K562 (cell line): ENCODE results near the gene MPL. TPM values are rescaled to one million over a fixed set of nuclear protein-coding genes. Genes with fewer than 3 reads are reported as not detected.

ENCODE experiments used
- ATAC-seq: fragments of 200-7000 bp; cut with Tn5 transposase; 3 replicates; pipeline ENCODE4 v1.9.1; 2020; ENCODE audit warnings: moderate library complexity
- BruUV-seq: library from RNA; stranded (reverse); fragments of 400-500 nt; replicated peaks from 2 replicates; lab custom pipeline; 2021; lab: Mats Ljungman, UMichigan
- CTCF ChIA-PET: fragments of 300-600 bp; formaldehyde crosslinking; extraction: SDS; loops from one replicate; lab custom pipeline; 2021; ENCODE audit warnings: low intra/inter-chr PET ratio; lab: Yijun Ruan, JAX
- POLR2A ChIA-PET: fragments of 300-600, 350-650 bp; sonication (Branson Sonifier 250); formaldehyde crosslinking; extraction: SDS; loops from one replicate; lab custom pipeline; 2021; ENCODE audit warnings: antibody characterized with exemption, inconsistent platforms; lab: Yijun Ruan, JAX
- DNase-seq, 4 experiments: peaks; one replicate each; pipeline versions ENCODE4 v3.0.0 to v3.0.0-alpha.2; 2011 to 2018; ENCODE audit warnings: low spot score in 3 of 4, mixed read lengths in 3 of 4; ENCODE audit errors: extremely low read depth in 1 of 4
- FAIRE-seq: peaks from 2 replicates; lab custom pipeline; 2011; peaks lifted over from hg19 to GRCh38; lab: Jason Lieb, UNC
- H2AFZ ChIP-seq: 2 replicates; pipeline ENCODE4 v1.6.0; 2011; ENCODE audit warnings: low read depth, low read length, control low read depth, inconsistent platforms
- H3K27ac ChIP-seq: fragments of 200-600 bp; 3 replicates; pipeline ENCODE4 v1.8.0; 2011; ENCODE audit warnings: low read depth, mild to moderate bottlenecking, control low read depth, inconsistent platforms, low read length, moderate library complexity, mixed read lengths; ENCODE audit errors: extremely low read depth
- H3K27me3 ChIP-seq, 2 experiments: fragments of 300-600 bp in 1 of 2; 2 replicates in 1 of 2; 3 replicates in 1 of 2; pipeline versions ENCODE4 v1.6.0 to v1.8.0; 2011; ENCODE audit warnings: inconsistent platforms in 2 of 2, low read length in 2 of 2, mild to moderate bottlenecking in 1 of 2, mixed read lengths in 1 of 2, moderate library complexity in 1 of 2; ENCODE audit not compliant: control insufficient read depth in 2 of 2, insufficient read depth in 2 of 2
- H3K36me3 ChIP-seq: fragments of 300-600 bp; 3 replicates; pipeline ENCODE4 v1.8.0; 2011; ENCODE audit warnings: mild to moderate bottlenecking, low read length, inconsistent platforms; ENCODE audit not compliant: control insufficient read depth, insufficient read depth
- H3K4me1 ChIP-seq, 2 experiments: fragments of 200-600 bp in 1 of 2; replicated peaks in 1 of 2; 2 replicates in 1 of 2; 3 replicates in 1 of 2; pipeline versions ENCODE4 v1.5.1 to v1.8.0; 2011; ENCODE audit warnings: inconsistent platforms in 2 of 2, low read length in 2 of 2, mild to moderate bottlenecking in 1 of 2, mixed read lengths in 1 of 2, moderate library complexity in 1 of 2; ENCODE audit not compliant: control insufficient read depth in 2 of 2, insufficient read depth in 2 of 2
- H3K4me2 ChIP-seq: 2 replicates; pipeline ENCODE4 v1.6.1; 2011; ENCODE audit warnings: low read length, control low read depth, inconsistent platforms, mixed read lengths; ENCODE audit not compliant: insufficient read depth
- H3K4me3 ChIP-seq: fragments of 200-600 bp; sonication (generic), shearing (Covaris generic); 2 replicates; pipeline ENCODE4 v1.5.1; 2016; ENCODE audit warnings: control low read depth, inconsistent platforms
- H3K79me2 ChIP-seq: fragments of 200-600 bp; 3 replicates; pipeline ENCODE4 v1.8.0; 2011; ENCODE audit warnings: low read length, inconsistent platforms; ENCODE audit not compliant: control insufficient read depth, insufficient read depth
- H3K9ac ChIP-seq, 2 experiments: 2 replicates each; pipeline versions ENCODE4 v1.6.0 to v1.6.1; 2011; ENCODE audit warnings: low read depth in 2 of 2, low read length in 2 of 2, control low read depth in 1 of 2, inconsistent platforms in 1 of 2, mild to moderate bottlenecking in 1 of 2, mixed read lengths in 1 of 2; ENCODE audit not compliant: insufficient read depth in 1 of 2
- H3K9me1 ChIP-seq: one replicate; pipeline ENCODE4 v1.6.0; 2011; ENCODE audit warnings: inconsistent platforms, mild to moderate bottlenecking, low read length, moderate library complexity; ENCODE audit not compliant: control insufficient read depth, insufficient read depth
- H3K9me3 ChIP-seq: replicated peaks from 2 replicates; pipeline ENCODE4 v1.5.1; 2011; ENCODE audit warnings: low read depth, low read length, inconsistent platforms; ENCODE audit not compliant: control insufficient read depth, insufficient read depth
- H4K20me1 ChIP-seq: replicated peaks from 2 replicates; pipeline ENCODE4 v1.6.1; 2011; ENCODE audit warnings: low read length, inconsistent platforms, mixed read lengths; ENCODE audit not compliant: control insufficient read depth, insufficient read depth
- GTF2E2 ChIP-seq: fragments of 200-800 bp; sonication (Bioruptor generic); IDR thresholded peaks from 2 replicates; pipeline ENCODE4 v1.6.1; 2016; ENCODE audit warnings: missing genetic modification characterization, missing compliant biosample characterization
- MCM7 ChIP-seq, 2 experiments: fragments of 450-650 bp; IDR thresholded peaks; 2 replicates each; pipeline ENCODE4 v1.6.1; 2016 to 2018
- ZBTB9 ChIP-seq: fragments of 450-650 bp; formaldehyde crosslinking; IDR thresholded peaks from 2 replicates; pipeline ENCODE4 v1.4.0; 2020; ENCODE audit warnings: mild to moderate bottlenecking, moderate library complexity
- ZFP36 ChIP-seq: fragments of 150-350 bp; IDR thresholded peaks from 2 replicates; pipeline ENCODE4 v1.6.1; 2018; ENCODE audit warnings: low read length, low read depth; ENCODE audit not compliant: partially characterized antibody
- ZNF253 ChIP-seq: fragments of 250-450 bp; sonication (Bioruptor Pico); conservative IDR thresholded peaks from 2 replicates; pipeline ENCODE4 v1.6.1; 2021; ENCODE audit warnings: mild to moderate bottlenecking
- WGBS: fragments of 100-300 bp; shearing (Covaris generic); methylation state at CpG from one replicate; pipeline ENCODE4 v1.1.6; 2016; ENCODE audit warnings: low coverage, mixed read lengths; ENCODE audit not compliant: insufficient coverage; ENCODE audit errors: missing lambda C conversion rate; 5-methylcytosine and 5-hydroxymethylcytosine counted together
- in situ Hi-C: fragments of 300-500 bp; cut with MboI; formaldehyde crosslinking; loops from 4 replicates; pipeline ENCODE4 v1.15.0; 2018; ENCODE audit warnings: inconsistent platforms, mixed read lengths
- intact Hi-C: fragments of 100-400 bp; cut with micrococcal nuclease; formaldehyde crosslinking; loops from 2 replicates; pipeline ENCODE4 v1.14.2; 2022
- polyA plus RNA-seq, 8 experiments: library from polyadenylated mRNA; depleted of rRNA in 4 of 8; stranded (reverse) in 5 of 8; unstranded in 3 of 8; fragments of >200 nt; fragmentation: Nextera tagmentation in 2 of 8; fragmentation: Illumina TruSeq in 1 of 8; extraction: Ambion mirVana in 2 of 8; extraction: Trizol in 1 of 8; gene quantifications; 2 replicates each; pipeline versions ENCODE4 v1.2.1 to v1.2.3, GENCODE V29; 2011 to 2014; ENCODE audit warnings: inconsistent platforms in 1 of 8, missing spikeins in 1 of 8
- total RNA-seq, 7 experiments: library from RNA; depleted of rRNA in 6 of 7; stranded (reverse); fragments of >200 nt in 6 of 7; fragmentation: Illumina TruSeq in 2 of 7; extraction: Trizol in 2 of 7; gene quantifications; 2 replicates each; pipeline versions ENCODE4 v1.2.1 to v1.2.3, GENCODE V29; 2011 to 2021; ENCODE audit warnings: low replicate concordance in 1 of 7
- TF ChIP-seq, protein P1 (sequence below), 2 experiments: fragments of 450-650 bp; conservative IDR thresholded peaks; 2 replicates each; pipeline ENCODE4 v1.6.1; 2017; ENCODE audit warnings: mild to moderate bottlenecking in 2 of 2, moderate library complexity in 2 of 2

The MPL gene
- total and polyA plus RNA-seq, 9 of the 15 experiments (the other 6 are each of a cell fraction or from before 2014, with no cell fraction given), result not detected

DNA sequence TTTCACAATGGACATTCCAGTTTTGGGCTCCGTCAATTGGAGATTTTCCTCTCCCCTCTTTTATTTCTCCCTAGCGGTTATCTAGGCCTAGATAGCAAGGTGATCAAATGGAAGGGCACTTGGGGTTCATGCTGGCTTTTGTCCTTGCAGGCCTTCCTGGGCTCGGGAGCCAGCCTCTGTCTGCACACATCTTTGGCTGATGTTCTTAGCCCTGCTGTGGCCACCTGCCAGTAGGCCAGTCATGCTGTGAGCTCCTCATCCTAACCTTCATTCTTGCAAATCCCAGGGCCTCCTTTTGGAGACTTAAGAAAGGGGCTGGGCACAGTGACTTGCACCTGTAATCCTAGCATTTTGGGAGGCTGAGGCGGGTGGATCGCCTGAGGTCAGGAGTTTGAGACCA, 23.4 kb upstream of the MPL start:
- H4K20me1 ChIP-seq, result peaks cover 8% of the 10 kb centered on the region; the same call in 1 of the 2 replicates
- H3K79me2 ChIP-seq, result no peaks in the 10 kb centered on the region
- ATAC-seq, result no peak
- no peak overlapping the region for H3K4me2 ChIP-seq
- FAIRE-seq, result no peak
- CTCF ChIA-PET, result no interaction called here
- intact Hi-C loops, result no loop called here
- no peak overlapping the region for H3K27ac ChIP-seq
- TF ChIP-seq, protein P1, sequence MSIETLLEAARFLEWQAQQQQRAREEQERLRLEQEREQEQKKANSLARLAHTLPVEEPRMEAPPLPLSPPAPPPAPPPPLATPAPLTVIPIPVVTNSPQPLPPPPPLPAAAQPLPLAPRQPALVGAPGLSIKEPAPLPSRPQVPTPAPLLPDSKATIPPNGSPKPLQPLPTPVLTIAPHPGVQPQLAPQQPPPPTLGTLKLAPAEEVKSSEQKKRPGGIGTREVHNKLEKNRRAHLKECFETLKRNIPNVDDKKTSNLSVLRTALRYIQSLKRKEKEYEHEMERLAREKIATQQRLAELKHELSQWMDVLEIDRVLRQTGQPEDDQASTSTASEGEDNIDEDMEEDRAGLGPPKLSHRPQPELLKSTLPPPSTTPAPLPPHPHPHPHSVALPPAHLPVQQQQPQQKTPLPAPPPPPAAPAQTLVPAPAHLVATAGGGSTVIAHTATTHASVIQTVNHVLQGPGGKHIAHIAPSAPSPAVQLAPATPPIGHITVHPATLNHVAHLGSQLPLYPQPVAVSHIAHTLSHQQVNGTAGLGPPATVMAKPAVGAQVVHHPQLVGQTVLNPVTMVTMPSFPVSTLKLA (conservative IDR thresholded peaks at IDR 0.05), result no peak
- TF ChIP-seq ZFP36, result peak; percentile 55
- no peak overlapping the region for H2AFZ ChIP-seq
- no peaks in the 10 kb centered on the region for H3K9me1 ChIP-seq
- H3K4me3 ChIP-seq, result no peak overlapping the region
- no peaks in the 10 kb centered on the region for H3K9me3 ChIP-seq
- DNase-seq, result no peak
- no peak overlapping the region for H3K9ac ChIP-seq
- 47% methylated on average over 5 of the region's 5 CpGs for WGBS
- H3K27me3 ChIP-seq, result peaks cover 10 to 55% of the 10 kb centered on the region in 2 experiments; a peak in 3 of 5 replicates
- BruUV-seq, result no TSS peak
- POLR2A ChIA-PET, result no interaction called here
- in situ Hi-C loops, result no loop called here
- H3K4me1 ChIP-seq, result peaks cover 3 to 16% of the 10 kb centered on the region in 2 experiments; a peak in 3 of 5 replicates
- H3K36me3 ChIP-seq, result no peaks in the 10 kb centered on the region

DNA sequence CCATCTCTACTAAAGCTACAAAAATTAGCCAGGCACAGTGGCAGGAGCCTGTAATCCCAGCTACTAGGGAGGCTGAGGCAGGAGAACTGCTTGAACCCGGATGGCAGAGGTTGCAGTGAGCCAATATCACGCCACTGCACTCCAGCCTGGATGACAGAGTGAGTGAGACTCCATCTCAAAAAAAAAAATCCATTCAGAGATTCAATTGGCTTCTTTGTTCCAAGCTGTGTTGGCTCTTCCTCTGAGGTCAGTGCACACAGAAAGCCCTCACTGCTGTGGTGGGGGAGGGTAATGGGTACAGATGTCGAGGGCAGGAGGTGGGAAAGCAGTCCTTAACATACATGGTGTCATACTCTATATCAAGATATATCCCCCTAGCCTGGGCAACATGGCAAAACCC, 22.1 kb upstream of the MPL start:
- ATAC-seq, result no peak
- intact Hi-C loops, result no loop called here
- DNase-seq, result no peak
- Histone ChIP-seq H3K79me2 (no peaks in the 10 kb centered on the region), H3K9me3 (no peaks in the 10 kb centered on the region), H3K36me3 (no peaks in the 10 kb centered on the region), H3K27ac (no peak overlapping the region), H3K9ac (no peak overlapping the region), H3K4me1 (peaks cover 3 to 16% of the 10 kb centered on the region in 2 experiments; a peak in 3 of 5 replicates), H4K20me1 (peaks cover 8% of the 10 kb centered on the region; the same call in 1 of the 2 replicates), H2AFZ (no peak overlapping the region), H3K4me2 (no peak overlapping the region), H3K27me3 (peaks cover 6 to 44% of the 10 kb centered on the region in 2 experiments; a peak in 3 of 5 replicates), H3K9me1 (no peaks in the 10 kb centered on the region), H3K4me3 (no peak overlapping the region)
- CTCF ChIA-PET, result no interaction called here
- BruUV-seq, result no TSS peak
- FAIRE-seq, result no peak
- TF ChIP-seq MCM7 (IDR thresholded peaks at IDR 0.05) (no peak), ZNF253 (CRISPR knock-in tag) (no peak), GTF2E2 (tag) (no peak), ZBTB9 (CRISPR knock-in tag) (no peak)
- 8% methylated on average over 3 of the region's 3 CpGs for WGBS
- in situ Hi-C loops, result no loop called here
- POLR2A ChIA-PET, result no interaction called here
